ENCODE results near the gene USP25.

USP25 gene

GRCh38 chr21:15751546-15751945 lies 21.8 kb downstream of the USP25 start:
- Histone ChIP-seq H3K4me1 (ENCODE audit: insufficient read depth, low read length) (no peaks in the 10 kb centered on the region), H3K27ac (ENCODE audit: low read length) (no peak overlapping the region)

GRCh38 chr21:15752763-15753407 lies 23.1 kb downstream of the USP25 start:
- H3K4me2 ChIP-seq (ENCODE audit: insufficient read depth, low read length), result no peak overlapping the region
- no peaks in the 10 kb centered on the region for H3K27me3 ChIP-seq (ENCODE audit: insufficient read depth, low read length, poor library complexity)
- TF ChIP-seq, protein P1, sequence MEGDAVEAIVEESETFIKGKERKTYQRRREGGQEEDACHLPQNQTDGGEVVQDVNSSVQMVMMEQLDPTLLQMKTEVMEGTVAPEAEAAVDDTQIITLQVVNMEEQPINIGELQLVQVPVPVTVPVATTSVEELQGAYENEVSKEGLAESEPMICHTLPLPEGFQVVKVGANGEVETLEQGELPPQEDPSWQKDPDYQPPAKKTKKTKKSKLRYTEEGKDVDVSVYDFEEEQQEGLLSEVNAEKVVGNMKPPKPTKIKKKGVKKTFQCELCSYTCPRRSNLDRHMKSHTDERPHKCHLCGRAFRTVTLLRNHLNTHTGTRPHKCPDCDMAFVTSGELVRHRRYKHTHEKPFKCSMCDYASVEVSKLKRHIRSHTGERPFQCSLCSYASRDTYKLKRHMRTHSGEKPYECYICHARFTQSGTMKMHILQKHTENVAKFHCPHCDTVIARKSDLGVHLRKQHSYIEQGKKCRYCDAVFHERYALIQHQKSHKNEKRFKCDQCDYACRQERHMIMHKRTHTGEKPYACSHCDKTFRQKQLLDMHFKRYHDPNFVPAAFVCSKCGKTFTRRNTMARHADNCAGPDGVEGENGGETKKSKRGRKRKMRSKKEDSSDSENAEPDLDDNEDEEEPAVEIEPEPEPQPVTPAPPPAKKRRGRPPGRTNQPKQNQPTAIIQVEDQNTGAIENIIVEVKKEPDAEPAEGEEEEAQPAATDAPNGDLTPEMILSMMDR (IDR thresholded peaks at IDR 0.05; ENCODE audit: borderline replicate concordance, extremely low read depth, low read length, poor library complexity, severe bottlenecking), result no peak
- TF ChIP-seq EZH2 (IDR thresholded peaks at IDR 0.05; ENCODE audit: borderline replicate concordance, low read depth, low read length, severe bottlenecking), result no peak
- no peaks in the 10 kb centered on the region for H3K9me3 ChIP-seq (ENCODE audit: insufficient read depth, low read length, severe bottlenecking)
- no peak overlapping the region for H3K4me3 ChIP-seq (ENCODE audit: low read depth in 1 of 2, low read length in 2 of 2)
- peaks cover 22% of the 10 kb centered on the region; the same call in 1 of the 2 replicates for H4K20me1 ChIP-seq (ENCODE audit: insufficient read depth, low read length)
- peaks cover 98% of the 10 kb centered on the region for H3K79me2 ChIP-seq (ENCODE audit: insufficient read depth, low read length)
- no peaks in the 10 kb centered on the region; the same call in 1 of the 2 replicates for H3K36me3 ChIP-seq (ENCODE audit: insufficient read depth, low read length)
- H3K27ac ChIP-seq (ENCODE audit: low read length), result no peak overlapping the region
- no peak overlapping the region for H3K9ac ChIP-seq (ENCODE audit: low read depth, low read length)
- no peak overlapping the region for H2AFZ ChIP-seq (ENCODE audit: low read depth, low read length)
- no peak for DNase-seq
- H3K4me1 ChIP-seq (ENCODE audit: insufficient read depth, low read length), result no peaks in the 10 kb centered on the region
- ATAC-seq (ENCODE audit: insufficient read depth, low read depth), result no peak

More at GRCh38 chr21:15751546-15751945, 21.8 kb downstream of the USP25 start:
- Histone ChIP-seq H3K9ac (ENCODE audit: low read depth, low read length) (no peak overlapping the region), H3K27me3 (ENCODE audit: insufficient read depth, low read length, poor library complexity) (no peaks in the 10 kb centered on the region), H4K20me1 (ENCODE audit: insufficient read depth, low read length) (peaks cover 27% of the 10 kb centered on the region; the same call in 1 of the 2 replicates), H3K79me2 (ENCODE audit: insufficient read depth, low read length) (peaks cover 97% of the 10 kb centered on the region), H3K4me3 (ENCODE audit: low read depth in 1 of 2, low read length in 2 of 2) (no peak overlapping the region), H3K9me3 (ENCODE audit: insufficient read depth, low read length, severe bottlenecking) (no peaks in the 10 kb centered on the region), H2AFZ (ENCODE audit: low read depth, low read length) (no peak overlapping the region), H3K36me3 (ENCODE audit: insufficient read depth, low read length) (no peaks in the 10 kb centered on the region), H3K4me2 (ENCODE audit: insufficient read depth, low read length) (no peak overlapping the region)
- ATAC-seq (ENCODE audit: insufficient read depth, low read depth) (no peak), DNase-seq (no peak)
- TF ChIP-seq, protein P1 (IDR thresholded peaks at IDR 0.05; ENCODE audit: borderline replicate concordance, extremely low read depth, low read length, poor library complexity, severe bottlenecking), result no peak
- no peak for TF ChIP-seq EZH2 (IDR thresholded peaks at IDR 0.05; ENCODE audit: borderline replicate concordance, low read depth, low read length, severe bottlenecking)

- Histone ChIP-seq H3K9ac (ENCODE audit: low read depth, low read length) (no peak overlapping the region), H3K4me2 (ENCODE audit: insufficient read depth, low read length) (no peak overlapping the region), H3K27ac (ENCODE audit: low read length) (no peak overlapping the region), H3K4me1 (ENCODE audit: insufficient read depth, low read length) (no peaks in the 10 kb centered on the region), H4K20me1 (ENCODE audit: insufficient read depth, low read length) (peaks cover 21% of the 10 kb centered on the region; the same call in 1 of the 2 replicates), H3K9me3 (ENCODE audit: insufficient read depth, low read length, severe bottlenecking) (no peaks in the 10 kb centered on the region), H3K27me3 (ENCODE audit: insufficient read depth, low read length, poor library complexity) (no peaks in the 10 kb centered on the region), H2AFZ (ENCODE audit: low read depth, low read length) (no peak overlapping the region), H3K36me3 (ENCODE audit: insufficient read depth, low read length) (no peaks in the 10 kb centered on the region; the same call in 1 of the 2 replicates), H3K4me3 (ENCODE audit: low read depth in 1 of 2, low read length in 2 of 2) (no peak overlapping the region), H3K79me2 (ENCODE audit: insufficient read depth, low read length) (peaks cover 98% of the 10 kb centered on the region)
- TF ChIP-seq EZH2 (IDR thresholded peaks at IDR 0.05; ENCODE audit: borderline replicate concordance, low read depth, low read length, severe bottlenecking), result no peak
- TF ChIP-seq, protein P1 (IDR thresholded peaks at IDR 0.05; ENCODE audit: borderline replicate concordance, extremely low read depth, low read length, poor library complexity, severe bottlenecking), result no peak
- ATAC-seq (ENCODE audit: insufficient read depth, low read depth) (no peak), DNase-seq (no peak)
Measured at GRCh38 chr21:15753741-15754140, 24.0 kb downstream of the USP25 start.

Data from DND-41 (cell line).